IMR-90 (cell line): ENCODE results near the gene RARS1. TPM values are rescaled to one million over a fixed set of nuclear protein-coding genes. Genes with fewer than 3 reads are reported as not detected.

ENCODE experiments used
- ATAC-seq: fragments of 200-7000 bp; cut with Tn5 transposase; 2 replicates; pipeline ENCODE4 v1.9.1; 2020; ENCODE audit warnings: low read depth, mild to moderate bottlenecking, moderate library complexity
- BruUV-seq: library from RNA; stranded (reverse); fragments of 400-500 nt; replicated peaks from 2 replicates; lab custom pipeline; 2021; lab: Mats Ljungman, UMichigan
- CTCF ChIA-PET: fragments of 300-600 bp; formaldehyde crosslinking; extraction: SDS; loops from one replicate; lab custom pipeline; 2021; ENCODE audit warnings: antibody characterized with exemption; lab: Yijun Ruan, JAX
- POLR2A ChIA-PET: fragments of 300-600 bp; sonication (Branson Sonifier 250); formaldehyde crosslinking; loops from one replicate; lab custom pipeline; 2022; ENCODE audit warnings: antibody characterized with exemption; ENCODE audit not compliant: unreplicated experiment; lab: Charles Lee
- DNase-seq: peaks from one replicate; pipeline ENCODE4 v3.0.0; 2013
- H2AFZ ChIP-seq: replicated peaks from 2 replicates; pipeline ENCODE3; 2013; ENCODE audit warnings: low read length, mild to moderate bottlenecking; ENCODE audit not compliant: poor library complexity
- H2AK5ac ChIP-seq: 2 replicates; pipeline ENCODE4 v1.6.1; 2013; ENCODE audit warnings: low read depth, low read length, inconsistent platforms
- H2AK9ac ChIP-seq: replicated peaks from 2 replicates; pipeline ENCODE3; 2013; ENCODE audit warnings: mild to moderate bottlenecking, low read depth, low read length, moderate library complexity; ENCODE audit not compliant: poor library complexity
- H2BK120ac ChIP-seq: 2 replicates; pipeline ENCODE4 v1.6.1; 2013; ENCODE audit warnings: low read depth, low read length, inconsistent platforms
- H2BK15ac ChIP-seq: 3 replicates; pipeline ENCODE4 v1.6.1; 2013; ENCODE audit warnings: low read depth, low read length, inconsistent platforms
- H2BK20ac ChIP-seq: 2 replicates; pipeline ENCODE4 v1.6.1; 2013; ENCODE audit warnings: low read depth, mild to moderate bottlenecking, inconsistent platforms, low read length, moderate library complexity
- H2BK5ac ChIP-seq: 2 replicates; pipeline ENCODE4 v1.6.1; 2013; ENCODE audit warnings: mild to moderate bottlenecking, low read depth, low read length, inconsistent platforms; ENCODE audit not compliant: poor library complexity, severe bottlenecking
- H3K14ac ChIP-seq: replicated peaks from 2 replicates; pipeline ENCODE4 v1.6.1; 2013; ENCODE audit warnings: low read depth, low read length, inconsistent platforms
- H3K18ac ChIP-seq: 2 replicates; pipeline ENCODE4 v1.6.1; 2013; ENCODE audit warnings: low read depth, low read length, control low read depth
- H3K23ac ChIP-seq: 2 replicates; pipeline ENCODE4 v1.6.1; 2013; ENCODE audit warnings: low read depth, low read length, inconsistent platforms
- H3K27ac ChIP-seq: 2 replicates; pipeline ENCODE4 v1.5.1; 2013; ENCODE audit warnings: mild to moderate bottlenecking, control low read depth, low read length; ENCODE audit not compliant: insufficient read depth
- H3K27me3 ChIP-seq: 2 replicates; pipeline ENCODE4 v1.6.1; 2013; ENCODE audit warnings: low read length; ENCODE audit not compliant: control insufficient read depth, insufficient read depth
- H3K36me3 ChIP-seq: 2 replicates; pipeline ENCODE4 v1.6.1; 2013; ENCODE audit warnings: low read length, mixed read lengths; ENCODE audit not compliant: control insufficient read depth, insufficient read depth
- H3K4ac ChIP-seq: 2 replicates; pipeline ENCODE4 v1.6.1; 2013; ENCODE audit warnings: low read depth, low read length, inconsistent platforms
- H3K4me1 ChIP-seq: 2 replicates; pipeline ENCODE4 v1.6.1; 2013; ENCODE audit warnings: low read length, mixed read lengths; ENCODE audit not compliant: control insufficient read depth, insufficient read depth
- H3K4me2 ChIP-seq: 2 replicates; pipeline ENCODE4 v1.6.1; 2013; ENCODE audit warnings: low read depth, mild to moderate bottlenecking, control low read depth, low read length, moderate library complexity
- H3K4me3 ChIP-seq: 2 replicates; pipeline ENCODE4 v1.5.1; 2013; ENCODE audit warnings: low read depth, mild to moderate bottlenecking, control low read depth, low read length, moderate library complexity; ENCODE audit not compliant: insufficient read depth
- H3K56ac ChIP-seq: 2 replicates; pipeline ENCODE4 v1.6.1; 2013; ENCODE audit warnings: low read length, inconsistent platforms; ENCODE audit not compliant: insufficient read depth; ENCODE audit errors: extremely low read depth
- H3K79me1 ChIP-seq, 2 experiments: 2 replicates each; pipeline ENCODE4 v1.6.1; 2013; ENCODE audit warnings: low read length in 2 of 2, inconsistent platforms in 1 of 2, low read depth in 1 of 2
- H3K9ac ChIP-seq: 2 replicates; pipeline ENCODE4 v1.6.1; 2013; ENCODE audit warnings: low read depth, low read length, control low read depth
- H3K9me1 ChIP-seq: 2 replicates; pipeline ENCODE4 v1.6.1; 2013; ENCODE audit warnings: low read length, inconsistent platforms; ENCODE audit not compliant: insufficient read depth
- H3K9me3 ChIP-seq: 2 replicates; pipeline ENCODE4 v1.6.1; 2013; ENCODE audit warnings: low read length; ENCODE audit not compliant: control insufficient read depth, insufficient read depth
- H4K20me1 ChIP-seq: 2 replicates; pipeline ENCODE4 v1.6.1; 2013; ENCODE audit warnings: low read length, inconsistent platforms; ENCODE audit not compliant: insufficient read depth
- H4K5ac ChIP-seq: 2 replicates; pipeline ENCODE4 v1.6.1; 2013; ENCODE audit warnings: mild to moderate bottlenecking, low read depth, low read length, control low read depth
- H4K8ac ChIP-seq, 2 experiments: 2 replicates each; pipeline ENCODE4 v1.6.1; 2013; ENCODE audit warnings: low read depth in 2 of 2, low read length in 2 of 2, control low read depth in 1 of 2, inconsistent platforms in 1 of 2
- H4K91ac ChIP-seq: 2 replicates; pipeline ENCODE4 v1.6.1; 2013; ENCODE audit warnings: low read depth, low read length, inconsistent platforms; ENCODE audit not compliant: insufficient read depth
- BHLHE40 ChIP-seq: fragments of 150-350 bp; IDR thresholded peaks from 2 replicates; pipeline ENCODE4 v1.6.1; 2016; ENCODE audit warnings: mild to moderate bottlenecking, low read depth, low read length
- CEBPB ChIP-seq: IDR thresholded peaks from 2 replicates; pipeline ENCODE4 v1.6.1; 2012; ENCODE audit warnings: low read depth, low read length, improper control_type of control experiment
- CHD1 ChIP-seq: IDR thresholded peaks from 2 replicates; pipeline ENCODE4 v1.6.1; 2012; ENCODE audit warnings: low read depth, low read length, improper control_type of control experiment
- ELK1 ChIP-seq: fragments of 150-350 bp; IDR thresholded peaks from 2 replicates; pipeline ENCODE4 v1.6.1; 2016; ENCODE audit warnings: low read depth, mild to moderate bottlenecking, low read length, moderate library complexity, borderline replicate concordance
- FOS ChIP-seq: fragments of 150-350 bp; IDR thresholded peaks from 2 replicates; pipeline ENCODE4 v1.6.1; 2016; ENCODE audit warnings: low read depth, low read length
- MAFK ChIP-seq: IDR thresholded peaks from 2 replicates; pipeline ENCODE4 v1.6.1; 2012; ENCODE audit warnings: low read depth, low read length, improper control_type of control experiment
- MAZ ChIP-seq: IDR thresholded peaks from 2 replicates; pipeline ENCODE4 v1.6.1; 2012; ENCODE audit warnings: low read depth, mild to moderate bottlenecking, low read length, improper control_type of control experiment, moderate library complexity, borderline replicate concordance
- MXI1 ChIP-seq: IDR thresholded peaks from 2 replicates; pipeline ENCODE4 v1.6.1; 2012; ENCODE audit warnings: low read depth, mild to moderate bottlenecking, low read length, moderate library complexity, borderline replicate concordance
- NFE2L2 ChIP-seq: fragments of 150-350 bp; IDR thresholded peaks from 2 replicates; pipeline ENCODE4 v1.6.1; 2016; ENCODE audit warnings: low read depth, mild to moderate bottlenecking, low read length
- POLR2A ChIP-seq: IDR thresholded peaks from 2 replicates; pipeline ENCODE4 v1.6.1; 2012; ENCODE audit warnings: mild to moderate bottlenecking, low read depth, low read length
- RAD21 ChIP-seq: IDR thresholded peaks from 2 replicates; pipeline ENCODE4 v1.6.1; 2012; ENCODE audit warnings: low read length, improper control_type of control experiment
- RCOR1 ChIP-seq: IDR thresholded peaks from 2 replicates; pipeline ENCODE4 v1.6.1; 2012; ENCODE audit warnings: mild to moderate bottlenecking, low read length, improper control_type of control experiment; ENCODE audit not compliant: insufficient replicate concordance
- RFX5 ChIP-seq: IDR thresholded peaks from 2 replicates; pipeline ENCODE4 v1.8.0; 2012; ENCODE audit warnings: low read depth, mild to moderate bottlenecking, low read length, moderate library complexity
- SMC3 ChIP-seq: fragments of 150-350 bp; IDR thresholded peaks from 2 replicates; pipeline ENCODE4 v1.6.1; 2016; ENCODE audit warnings: low read depth, mild to moderate bottlenecking, antibody characterized with exemption, low read length, moderate library complexity
- USF2 ChIP-seq: fragments of 150-350 bp; IDR thresholded peaks from 2 replicates; pipeline ENCODE4 v1.6.1; 2017; ENCODE audit warnings: mild to moderate bottlenecking, antibody characterized with exemption, low read length, low read depth
- WGBS, 2 experiments: methylation state at CpG; one replicate each; pipeline versions ENCODE4 v1.1.5 to v1.1.7; 2013; ENCODE audit warnings: missing lambda C conversion rate in 2 of 2; ENCODE audit not compliant: insufficient read length in 1 of 2; ENCODE audit errors: extremely low coverage in 2 of 2; 5-methylcytosine and 5-hydroxymethylcytosine counted together
- dilution Hi-C: fragments of 300-500 bp; cut with HindIII; formaldehyde crosslinking; loops from one replicate; pipeline ENCODE4 v1.14.3; 2018; ENCODE audit warnings: low sequenced_read_pairs; ENCODE audit not compliant: unreplicated experiment
- in situ Hi-C: fragments of 300-500 bp; cut with MboI; formaldehyde crosslinking; loops from 3 replicates; pipeline ENCODE4 v1.14.3; 2019; ENCODE audit warnings: low sequenced_read_pairs, inconsistent platforms, mixed read lengths
- intact Hi-C: fragments of 100-400 bp; cut with micrococcal nuclease; formaldehyde crosslinking; loops from 2 replicates; pipeline ENCODE4 v1.10.0; 2022
- polyA plus RNA-seq, 3 experiments: library from polyadenylated mRNA; depleted of rRNA; stranded (reverse); fragments of >200 nt; gene quantifications; 2 replicates each; pipeline ENCODE4 v1.2.3, GENCODE V29; 2012; ENCODE audit warnings: low replicate concordance in 1 of 3
- total RNA-seq: library from RNA; depleted of rRNA; stranded (reverse); fragments of >200 nt; gene quantifications from 2 replicates; pipeline ENCODE4 v1.2.3, GENCODE V29; 2012

RARS1 gene
- total and polyA plus RNA-seq, 2 of the 4 experiments (the other 2 are of a cell fraction) = 80.4 to 153 TPM

GRCh38 chr5:168472329-168472728 lies 13.9 kb upstream of the RARS1 start:
- Histone ChIP-seq H3K4ac (peak overlapping the region; percentile 93), H3K9me1 (peaks cover 23% of the 10 kb centered on the region), H3K9ac (peak overlapping the region; percentile 58; the same call in 1 of the 2 replicates), H3K4me1 (peaks cover 19% of the 10 kb centered on the region), H3K23ac (peak overlapping the region; percentile 31), H3K18ac (no peak overlapping the region), H3K4me2 (peak overlapping the region; percentile 14), H3K36me3 (no peaks in the 10 kb centered on the region; the same call in 1 of the 2 replicates), H3K56ac (peak overlapping the region; percentile 31; the same call in 1 of the 2 replicates), H2BK5ac (peak overlapping the region; percentile 32), H3K79me1 (peaks cover 0 to 3% of the 10 kb centered on the region in 2 experiments; a peak in 1 of 4 replicates), H3K14ac (peak overlapping the region; percentile 84), H4K20me1 (no peaks in the 10 kb centered on the region; the same call in 1 of the 2 replicates), H2AFZ (peak overlapping the region; percentile 18), H2BK20ac (peak overlapping the region; percentile 75), H3K9me3 (no peaks in the 10 kb centered on the region), H4K8ac (peak overlapping the region; percentile 51 to 83; a peak in 3 of 4 replicates), H3K27ac (peak overlapping the region; percentile 75; the same call in 1 of the 2 replicates), H2AK5ac (peak overlapping the region; percentile 79; the same call in 1 of the 2 replicates), H4K91ac (peak overlapping the region; percentile 91), H3K4me3 (no peak overlapping the region), H2BK15ac (peak overlapping the region; percentile 85; the same call in 1 of the 3 replicates), H2AK9ac (no peak overlapping the region), H2BK120ac (peak overlapping the region; percentile 86), H4K5ac (no peak overlapping the region), H3K27me3 (no peaks in the 10 kb centered on the region)
- dilution Hi-C loops (no loop called here), intact Hi-C loops (loop anchor here (1.0 to 5.0 kb wide), 2 partner anchors 180 to 203 kb away; partner anchors contain the start of gene WWC1), in situ Hi-C loops (no loop called here)
- ATAC-seq = peak; percentile 98
- no TSS peak for BruUV-seq
- CTCF ChIA-PET = interaction anchor here (0.8 to 2.5 kb wide), 4 partner anchors 9 to 176 kb away, joined by 3 to 8 read pairs (median 4); no protein-coding TSS in a partner anchor
- DNase-seq = peak; percentile 96
- no CpG with 5 or more reads among the region's 5 CpGs for WGBS, 2 experiments
- POLR2A ChIA-PET = interaction anchor here (0.5 to 0.6 kb wide), 2 partner anchors 14 to 91 kb away, joined by 6 to 27 read pairs; no protein-coding TSS in a partner anchor
- TF ChIP-seq RFX5 (no peak), FOS (no peak), MXI1 (peak; percentile 59; the same call in 1 of the 2 replicates), SMC3 (peak; percentile 36), USF2 (peak; percentile 14; the same call in 1 of the 2 replicates), CEBPB (peak; percentile 37; the same call in 1 of the 2 replicates), RAD21 (peak; percentile 66), BHLHE40 (no peak), MAFK (no peak), POLR2A (0 out of 2 replicates have a peak, but pooled peaks have one; percentile 41), ELK1 (no peak), RCOR1 (peak; percentile 37), NFE2L2 (no peak), CHD1 (no peak), MAZ (peak; percentile 68; the same call in 1 of the 2 replicates)
